Loucy (cell line): ENCODE measurements around the gene HLA-DOA.

Source experiments
- H2AFZ ChIP-seq: fragments of 200-600 bp; sonication (generic); 2 replicates; pipeline ENCODE4 v1.6.0; 2016; ENCODE audit warnings: antibody characterized with exemption, mild to moderate bottlenecking, low read length, moderate library complexity
- H3F3A ChIP-seq: fragments of 200-600 bp; 2 replicates; pipeline ENCODE4 v1.6.0; 2016; ENCODE audit warnings: antibody characterized with exemption, low read depth, mild to moderate bottlenecking
- H3K27me3 ChIP-seq: fragments of 200-600 bp; sonication (generic); 2 replicates; pipeline ENCODE4 v1.6.1; 2014; ENCODE audit warnings: low read length, mild to moderate bottlenecking; ENCODE audit not compliant: insufficient read depth, poor library complexity, severe bottlenecking
- H3K36me3 ChIP-seq: fragments of 200-600 bp; sonication (generic); 2 replicates; pipeline ENCODE4 v1.6.1; 2016; ENCODE audit warnings: low read length; ENCODE audit not compliant: insufficient read depth
- H3K4me1 ChIP-seq: fragments of 200-600 bp; sonication (generic); 2 replicates; pipeline ENCODE4 v1.5.1; 2014; ENCODE audit warnings: low read length, mild to moderate bottlenecking; ENCODE audit not compliant: insufficient read depth, poor library complexity, severe bottlenecking
- H3K4me2 ChIP-seq: fragments of 200-600 bp; sonication (generic); 2 replicates; pipeline ENCODE4 v1.6.0; 2014; ENCODE audit warnings: antibody characterized with exemption, low read length, low read depth, mild to moderate bottlenecking; ENCODE audit not compliant: poor library complexity, severe bottlenecking
- H3K4me3 ChIP-seq: fragments of 200-600 bp; sonication (generic); 2 replicates; pipeline ENCODE4 v1.5.1; 2014; ENCODE audit warnings: low read length, mild to moderate bottlenecking, mixed read lengths; ENCODE audit not compliant: poor library complexity, severe bottlenecking
- H3K79me2 ChIP-seq: fragments of 200-600 bp; sonication (generic); 2 replicates; pipeline ENCODE4 v1.6.1; 2014; ENCODE audit warnings: low read length; ENCODE audit not compliant: insufficient read depth
- H3K9ac ChIP-seq: fragments of 200-600 bp; sonication (generic); 2 replicates; pipeline ENCODE4 v1.6.0; 2014; ENCODE audit warnings: mild to moderate bottlenecking, low read depth, low read length, moderate library complexity; ENCODE audit not compliant: poor library complexity, severe bottlenecking
- H3K9me2 ChIP-seq: fragments of 200-600 bp; sonication (generic); replicated peaks from 2 replicates; pipeline ENCODE4 v1.6.1; 2016; ENCODE audit warnings: low read depth, low read length, mixed read lengths
- H3K9me3 ChIP-seq: fragments of 200-600 bp; sonication (generic); 2 replicates; pipeline ENCODE4 v1.6.1; 2014; ENCODE audit warnings: mild to moderate bottlenecking, antibody characterized with exemption, low read length, low read depth; ENCODE audit not compliant: insufficient read depth
- H4K20me1 ChIP-seq: fragments of 200-600 bp; sonication (generic); 2 replicates; pipeline ENCODE4 v1.6.0; 2014; ENCODE audit warnings: antibody characterized with exemption, low read length, mild to moderate bottlenecking; ENCODE audit not compliant: insufficient read depth, poor library complexity, severe bottlenecking
- EZH2phosphoT487 ChIP-seq: fragments of 200-600 bp; IDR thresholded peaks from 2 replicates; pipeline ENCODE4 v1.6.1; 2018; ENCODE audit warnings: antibody characterized with exemption, mild to moderate bottlenecking, moderate library complexity, borderline replicate concordance
- TF ChIP-seq, protein P1 (sequence below): fragments of 200-600 bp; sonication (generic); conservative IDR thresholded peaks from 2 replicates; pipeline ENCODE4 v1.5.1; 2014; ENCODE audit warnings: mild to moderate bottlenecking, antibody characterized with exemption, low read length

HLA-DOA gene

DNA sequence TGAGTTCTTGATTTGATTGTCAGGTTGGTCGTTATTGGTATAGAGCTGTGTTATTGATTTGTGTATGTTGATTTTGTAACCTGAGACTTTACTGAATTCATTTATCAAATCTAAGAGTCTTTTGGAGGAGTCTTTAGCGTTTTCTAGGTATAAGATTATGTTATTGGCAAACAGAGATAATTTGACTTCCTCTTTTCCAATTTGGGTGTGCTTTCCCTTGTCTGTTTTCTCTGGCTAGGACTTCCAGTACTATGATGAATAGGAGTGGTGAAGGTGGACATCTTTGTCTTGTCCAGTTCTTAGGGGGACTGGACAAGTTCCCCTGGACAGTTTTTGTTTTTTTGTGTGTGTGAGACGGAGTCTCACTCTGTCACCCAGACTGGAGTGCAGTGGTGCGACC is 17.4 kb downstream of the HLA-DOA start:
- H3K9ac ChIP-seq, result no peak overlapping the region
- H3K9me3 ChIP-seq, result no peaks in the 10 kb centered on the region
- TF ChIP-seq, protein P1, sequence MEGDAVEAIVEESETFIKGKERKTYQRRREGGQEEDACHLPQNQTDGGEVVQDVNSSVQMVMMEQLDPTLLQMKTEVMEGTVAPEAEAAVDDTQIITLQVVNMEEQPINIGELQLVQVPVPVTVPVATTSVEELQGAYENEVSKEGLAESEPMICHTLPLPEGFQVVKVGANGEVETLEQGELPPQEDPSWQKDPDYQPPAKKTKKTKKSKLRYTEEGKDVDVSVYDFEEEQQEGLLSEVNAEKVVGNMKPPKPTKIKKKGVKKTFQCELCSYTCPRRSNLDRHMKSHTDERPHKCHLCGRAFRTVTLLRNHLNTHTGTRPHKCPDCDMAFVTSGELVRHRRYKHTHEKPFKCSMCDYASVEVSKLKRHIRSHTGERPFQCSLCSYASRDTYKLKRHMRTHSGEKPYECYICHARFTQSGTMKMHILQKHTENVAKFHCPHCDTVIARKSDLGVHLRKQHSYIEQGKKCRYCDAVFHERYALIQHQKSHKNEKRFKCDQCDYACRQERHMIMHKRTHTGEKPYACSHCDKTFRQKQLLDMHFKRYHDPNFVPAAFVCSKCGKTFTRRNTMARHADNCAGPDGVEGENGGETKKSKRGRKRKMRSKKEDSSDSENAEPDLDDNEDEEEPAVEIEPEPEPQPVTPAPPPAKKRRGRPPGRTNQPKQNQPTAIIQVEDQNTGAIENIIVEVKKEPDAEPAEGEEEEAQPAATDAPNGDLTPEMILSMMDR, result no peak
- TF ChIP-seq EZH2phosphoT487, result no peak
- no peaks in the 10 kb centered on the region for H3K9me2 ChIP-seq
- no peak overlapping the region for H2AFZ ChIP-seq
- H3K79me2 ChIP-seq, result no peaks in the 10 kb centered on the region
- H3K4me2 ChIP-seq, result no peak overlapping the region
- H3K27me3 ChIP-seq, result no peaks in the 10 kb centered on the region
- H3K36me3 ChIP-seq, result no peaks in the 10 kb centered on the region
- no peaks in the 10 kb centered on the region for H4K20me1 ChIP-seq
- no peak overlapping the region for H3K4me3 ChIP-seq
- no peaks in the 10 kb centered on the region for H3K4me1 ChIP-seq
- no peaks in the 10 kb centered on the region for H3F3A ChIP-seq

DNA sequence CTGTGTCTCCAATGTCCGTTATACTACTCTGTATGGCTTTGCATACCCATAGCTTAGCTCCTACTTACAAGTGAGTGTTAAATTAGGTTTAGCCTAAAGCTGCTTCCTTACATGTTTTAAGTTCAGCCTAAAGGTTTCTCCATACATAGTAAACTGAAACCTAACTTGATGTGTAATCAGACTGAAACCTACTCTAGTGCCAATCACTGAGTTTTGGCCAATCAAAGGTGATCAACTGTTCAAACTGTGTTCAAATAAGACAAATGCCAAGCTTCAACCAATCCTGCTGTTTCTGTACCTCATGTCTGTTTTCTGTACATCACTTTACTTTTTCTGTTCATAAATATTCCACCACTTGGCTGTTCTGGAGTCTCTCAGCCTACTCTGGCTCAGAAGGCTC is 20.0 kb downstream of the HLA-DOA start:
- no peak overlapping the region for H3K4me2 ChIP-seq
- H3K9me3 ChIP-seq, result no peaks in the 10 kb centered on the region
- H3K79me2 ChIP-seq, result no peaks in the 10 kb centered on the region
- no peaks in the 10 kb centered on the region for H3K4me1 ChIP-seq
- H3F3A ChIP-seq, result peaks cover 3% of the 10 kb centered on the region; the same call in 1 of the 2 replicates
- H3K4me3 ChIP-seq, result no peak overlapping the region
- no peaks in the 10 kb centered on the region for H3K9me2 ChIP-seq
- no peak overlapping the region for H3K9ac ChIP-seq
- peaks cover under 1% of the 10 kb centered on the region for H4K20me1 ChIP-seq
- TF ChIP-seq EZH2phosphoT487, result no peak
- TF ChIP-seq, protein P1, result no peak
- no peaks in the 10 kb centered on the region for H3K36me3 ChIP-seq
- no peaks in the 10 kb centered on the region for H3K27me3 ChIP-seq
- no peak overlapping the region for H2AFZ ChIP-seq

DNA sequence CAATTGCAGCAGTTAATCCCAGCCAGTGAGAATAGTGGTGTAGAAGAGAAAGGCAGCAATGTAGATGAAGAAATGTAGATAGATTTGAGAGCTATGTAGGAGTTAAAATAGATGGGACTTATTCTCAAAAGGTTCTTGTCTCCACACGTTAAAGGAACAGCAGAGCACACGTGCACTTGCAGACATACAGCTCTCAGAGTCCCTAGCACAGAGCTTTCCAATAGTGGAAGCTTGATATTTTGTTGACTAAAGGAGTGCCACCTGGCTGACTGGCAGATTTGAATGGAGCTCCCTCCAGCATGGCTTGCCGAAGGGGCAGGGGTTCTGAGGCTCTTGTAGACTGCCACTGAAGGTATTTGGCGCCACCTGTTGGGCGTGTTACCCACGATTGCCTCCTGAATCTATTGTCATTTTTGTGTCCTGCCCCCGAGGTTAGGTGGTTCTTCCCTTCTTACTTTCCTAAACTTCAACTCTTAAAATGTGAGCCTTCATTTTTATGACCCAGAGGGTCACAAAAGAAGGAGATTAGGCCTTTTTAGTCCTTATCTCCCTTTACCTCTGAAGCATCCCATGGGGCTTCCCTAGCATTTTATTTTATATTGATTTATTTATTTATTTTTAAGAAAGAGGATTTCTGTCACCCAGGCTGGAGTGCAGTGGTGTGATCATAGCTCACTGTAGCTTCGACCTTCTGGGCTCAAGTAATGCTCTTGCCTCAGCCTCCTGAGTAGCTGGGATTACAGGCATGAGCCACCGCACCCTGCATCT is 24.6 kb downstream of the HLA-DOA start:
- H3K9ac ChIP-seq, result no peak overlapping the region
- peaks cover 29% of the 10 kb centered on the region for H4K20me1 ChIP-seq
- H3F3A ChIP-seq, result peaks cover 46% of the 10 kb centered on the region

More for the DNA sequence above, 24.6 kb downstream of the HLA-DOA start:
- Histone ChIP-seq H3K36me3 (peaks cover 27% of the 10 kb centered on the region), H3K27me3 (no peaks in the 10 kb centered on the region), H3K4me2 (no peak overlapping the region), H3K4me1 (peaks cover 7% of the 10 kb centered on the region), H3K79me2 (peaks cover 16% of the 10 kb centered on the region), H2AFZ (no peak overlapping the region), H3K4me3 (no peak overlapping the region), H3K9me3 (no peaks in the 10 kb centered on the region), H3K9me2 (no peaks in the 10 kb centered on the region)
- TF ChIP-seq EZH2phosphoT487, result no peak
- TF ChIP-seq, protein P1, result peak; percentile 84
